Loucy (cell line): ENCODE data around the gene GADL1.

Source experiments
- CTCF ChIP-seq: fragments of 200-600 bp; sonication (generic); conservative IDR thresholded peaks from 2 replicates; pipeline ENCODE4 v1.5.1; 2014; ENCODE audit warnings: mild to moderate bottlenecking, antibody characterized with exemption, low read length
- EZH2phosphoT487 ChIP-seq: fragments of 200-600 bp; IDR thresholded peaks from 2 replicates; pipeline ENCODE4 v1.6.1; 2018; ENCODE audit warnings: antibody characterized with exemption, mild to moderate bottlenecking, moderate library complexity, borderline replicate concordance

- TF ChIP-seq CTCF = no peak
- no peak for TF ChIP-seq EZH2phosphoT487
These were observed 58.3 kb downstream of the GADL1 start for GRCh38 chr3:30836141-30836540.
